ENCODE measurements around the gene FOXK2. TPM values are rescaled to one million over a fixed set of nuclear protein-coding genes. Genes with fewer than 3 reads are reported as not detected.

The FOXK2 gene
- total RNA-seq, 1 donor from 2014 or later: 55.5 TPM

DNA sequence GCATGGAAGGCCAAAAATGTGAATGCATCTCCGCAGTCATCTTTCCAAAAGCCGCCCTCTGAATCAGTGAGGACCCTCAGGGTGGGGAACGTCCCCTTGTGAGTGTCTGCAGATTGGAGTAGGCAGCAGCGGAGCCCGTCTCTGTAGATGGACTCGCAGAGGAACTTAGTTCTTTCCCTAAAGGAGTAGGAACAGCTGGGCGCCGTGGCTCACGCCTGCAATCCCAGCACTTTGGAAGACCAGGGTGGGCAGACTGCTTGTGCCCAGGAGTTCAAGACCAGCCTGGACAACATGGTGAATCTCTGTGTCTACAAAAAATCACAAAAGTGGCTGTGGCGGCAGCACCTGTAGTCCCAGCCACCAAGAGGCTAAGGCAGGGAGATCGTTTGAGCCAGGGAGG, 75.0 kb downstream of the FOXK2 start:
- no peaks in the 10 kb centered on the region for H3K27me3 ChIP-seq
- peaks cover 44% of the 10 kb centered on the region for H3K4me1 ChIP-seq
- no peak overlapping the region for H3K4me3 ChIP-seq
- TF ChIP-seq POLR2AphosphoS5 (IDR thresholded peaks at IDR 0.05; ENCODE audit: insufficient read depth in 1 of 2, low read depth in 1 of 2): no peak
- no peak for TF ChIP-seq POLR2A (IDR thresholded peaks at IDR 0.05)
- TF ChIP-seq CTCF (IDR thresholded peaks at IDR 0.05): no peak
- no peak for DNase-seq (ENCODE audit: extremely low spot score in 2 of 2)
- H3K9me3 ChIP-seq: no peaks in the 10 kb centered on the region
- H3K27ac ChIP-seq: no peak overlapping the region
- peaks cover 0 to 25% of the 10 kb centered on the region in 2 donors for H3K36me3 ChIP-seq
- intact Hi-C loops (cut with DNase I): no loop called here

DNA sequence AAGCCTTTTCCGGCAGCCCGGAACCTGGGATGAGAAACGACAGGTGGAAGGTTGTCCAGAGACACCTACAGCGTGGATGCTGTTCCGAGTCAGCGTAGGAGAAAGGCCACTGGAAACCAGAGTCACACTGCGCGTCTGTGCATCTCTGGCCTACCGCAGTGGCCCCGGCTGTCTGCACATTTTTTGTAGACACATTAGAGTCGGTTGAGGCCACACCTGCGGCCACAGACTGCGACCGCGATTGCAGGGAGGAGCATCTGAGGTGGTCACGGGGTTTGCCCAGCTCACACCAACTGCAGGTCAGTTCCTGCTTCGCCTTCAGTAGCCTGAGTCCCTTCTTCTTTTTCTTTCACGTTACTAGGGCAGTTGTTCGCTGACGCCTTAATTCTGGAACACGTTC, 76.4 kb downstream of the FOXK2 start:
- DNase-seq (ENCODE audit: extremely low spot score in 2 of 2): no peak
- H3K4me3 ChIP-seq: no peak overlapping the region
- intact Hi-C loops (cut with DNase I): no loop called here
- no peaks in the 10 kb centered on the region for H3K27me3 ChIP-seq
- peaks cover 0 to 30% of the 10 kb centered on the region in 2 donors for H3K36me3 ChIP-seq
- H3K9me3 ChIP-seq: no peaks in the 10 kb centered on the region
- TF ChIP-seq CTCF (IDR thresholded peaks at IDR 0.05) (no peak), POLR2AphosphoS5 (IDR thresholded peaks at IDR 0.05; ENCODE audit: insufficient read depth in 1 of 2, low read depth in 1 of 2) (no peak), POLR2A (IDR thresholded peaks at IDR 0.05) (no peak)
- no peak overlapping the region for H3K27ac ChIP-seq
- peaks cover 39% of the 10 kb centered on the region for H3K4me1 ChIP-seq

- no peaks in the 10 kb centered on the region for H3K27me3 ChIP-seq
- peaks cover 0 to 34% of the 10 kb centered on the region in 2 donors for H3K36me3 ChIP-seq
- TF ChIP-seq POLR2A (IDR thresholded peaks at IDR 0.05) (no peak), CTCF (IDR thresholded peaks at IDR 0.05) (no peak), POLR2AphosphoS5 (IDR thresholded peaks at IDR 0.05; ENCODE audit: insufficient read depth in 1 of 2, low read depth in 1 of 2) (no peak)
- DNase-seq (ENCODE audit: extremely low spot score in 2 of 2): no peak
- H3K9me3 ChIP-seq: no peaks in the 10 kb centered on the region
- H3K4me1 ChIP-seq: peaks cover 36% of the 10 kb centered on the region
- H3K27ac ChIP-seq: no peak overlapping the region
- intact Hi-C loops (cut with DNase I): no loop called here
- H3K4me3 ChIP-seq: no peak overlapping the region
Observed at GRCh38 chr17:82596296-82596695, 76.8 kb downstream of the FOXK2 start.

- intact Hi-C loops (cut with DNase I): no loop called here
- Histone ChIP-seq H3K27ac (no peak overlapping the region), H3K4me1 (peaks cover 30% of the 10 kb centered on the region), H3K27me3 (no peaks in the 10 kb centered on the region), H3K9me3 (no peaks in the 10 kb centered on the region), H3K36me3 (peaks cover 0 to 42% of the 10 kb centered on the region in 2 donors), H3K4me3 (no peak overlapping the region)
- TF ChIP-seq CTCF (IDR thresholded peaks at IDR 0.05) (no peak), POLR2AphosphoS5 (IDR thresholded peaks at IDR 0.05; ENCODE audit: insufficient read depth in 1 of 2, low read depth in 1 of 2) (no peak), POLR2A (IDR thresholded peaks at IDR 0.05) (no peak)
- no peak for DNase-seq (ENCODE audit: extremely low spot score in 2 of 2)
Observed at GRCh38 chr17:82596837-82597672, 77.5 kb downstream of the FOXK2 start.
